Vagina (tissue), 2 donors: ENCODE measurements around the gene USP6NL. TPM values are rescaled to one million over a fixed set of nuclear protein-coding genes. Genes with fewer than 3 reads are reported as not detected.

ENCODE experiments used
- DNase-seq, 2 donors: peaks; one replicate each; pipeline ENCODE4 v3.0.0-alpha.2; 2017; ENCODE audit errors: extremely low spot score in 2 of 2
- H3K27ac ChIP-seq: fragments of 200-600 bp; sonication (generic); one replicate; pipeline ENCODE4 v1.5.1; 2019
- H3K27me3 ChIP-seq: fragments of 200-600 bp; sonication (generic); one replicate; pipeline ENCODE4 v1.5.1; 2019
- H3K36me3 ChIP-seq, 2 donors: fragments of 200-600 bp; sonication (generic); one replicate each; pipeline ENCODE4 v1.5.1; 2017 to 2019
- H3K4me1 ChIP-seq: fragments of 200-600 bp; sonication (generic); one replicate; pipeline ENCODE4 v1.5.1; 2019
- H3K4me3 ChIP-seq, 2 donors: fragments of 200-600 bp; sonication (generic); 1 replicate in 1 of 2; 2 replicates in 1 of 2; pipeline ENCODE4 v1.5.1; 2016 to 2019
- H3K9me3 ChIP-seq: fragments of 200-600 bp; sonication (generic); one replicate; pipeline ENCODE4 v1.5.1; 2019
- POLR2A ChIP-seq, 2 donors: fragments of 450-650 bp; IDR thresholded peaks; one replicate each; pipeline ENCODE4 v1.6.1; 2017; ENCODE audit warnings: antibody characterized with exemption in 2 of 2, mild to moderate bottlenecking in 2 of 2, moderate library complexity in 2 of 2
- POLR2AphosphoS5 ChIP-seq, 2 donors: sonication (generic); formaldehyde crosslinking; IDR thresholded peaks; one replicate each; pipeline ENCODE4 v1.9.0; 2017; ENCODE audit warnings: antibody characterized with exemption in 2 of 2, mild to moderate bottlenecking in 2 of 2, low read depth in 1 of 2; ENCODE audit not compliant: insufficient read depth in 1 of 2
- intact Hi-C: fragments of 100-400 bp; cut with DNase I; formaldehyde crosslinking; loops from one replicate; pipeline ENCODE4 v1.15.1; 2023
- total RNA-seq: library from RNA; depleted of rRNA; stranded (reverse); fragments of >200 nt; gene quantifications from one replicate; pipeline ENCODE4 v1.2.3, GENCODE V29; 2016
- TF ChIP-seq, protein P1 (sequence below), 3 experiments: fragments of 450-650 bp in 2 of 3; fragments of 200-600 bp in 1 of 3; sonication (generic) in 1 of 3; IDR thresholded peaks; one replicate each; pipeline ENCODE4 v1.5.1; 2017 to 2019; ENCODE audit warnings: antibody characterized with exemption in 3 of 3, mild to moderate bottlenecking in 2 of 3, moderate library complexity in 2 of 3

USP6NL gene
- total RNA-seq, 1 donor from 2014 or later: 23.3 TPM

DNA sequence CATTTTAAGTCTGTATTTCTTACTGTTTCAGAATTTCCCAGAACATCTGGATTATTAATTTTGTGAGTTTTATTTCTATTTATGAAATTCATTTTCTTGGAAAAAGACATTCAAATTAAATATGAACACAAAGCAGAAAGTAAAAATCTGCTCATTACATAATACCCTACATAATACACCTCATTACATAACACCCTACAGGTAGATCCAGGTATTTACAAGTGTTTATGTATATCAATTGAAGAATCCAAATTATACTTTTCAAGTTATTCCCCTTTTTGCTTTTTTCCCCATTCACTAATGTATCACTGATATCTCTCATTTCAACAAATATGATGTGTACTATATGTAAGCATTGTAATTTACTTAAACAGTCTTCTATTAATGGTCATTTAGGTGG lies 129.1 kb downstream of the USP6NL start:
- Histone ChIP-seq H3K27ac (no peak overlapping the region), H3K27me3 (no peaks in the 10 kb centered on the region), H3K36me3 (no peaks in the 10 kb centered on the region), H3K4me3 (no peak overlapping the region), H3K9me3 (no peaks in the 10 kb centered on the region), H3K4me1 (no peaks in the 10 kb centered on the region)
- DNase-seq: no peak
- intact Hi-C loops: no loop called here
- TF ChIP-seq, protein P1, sequence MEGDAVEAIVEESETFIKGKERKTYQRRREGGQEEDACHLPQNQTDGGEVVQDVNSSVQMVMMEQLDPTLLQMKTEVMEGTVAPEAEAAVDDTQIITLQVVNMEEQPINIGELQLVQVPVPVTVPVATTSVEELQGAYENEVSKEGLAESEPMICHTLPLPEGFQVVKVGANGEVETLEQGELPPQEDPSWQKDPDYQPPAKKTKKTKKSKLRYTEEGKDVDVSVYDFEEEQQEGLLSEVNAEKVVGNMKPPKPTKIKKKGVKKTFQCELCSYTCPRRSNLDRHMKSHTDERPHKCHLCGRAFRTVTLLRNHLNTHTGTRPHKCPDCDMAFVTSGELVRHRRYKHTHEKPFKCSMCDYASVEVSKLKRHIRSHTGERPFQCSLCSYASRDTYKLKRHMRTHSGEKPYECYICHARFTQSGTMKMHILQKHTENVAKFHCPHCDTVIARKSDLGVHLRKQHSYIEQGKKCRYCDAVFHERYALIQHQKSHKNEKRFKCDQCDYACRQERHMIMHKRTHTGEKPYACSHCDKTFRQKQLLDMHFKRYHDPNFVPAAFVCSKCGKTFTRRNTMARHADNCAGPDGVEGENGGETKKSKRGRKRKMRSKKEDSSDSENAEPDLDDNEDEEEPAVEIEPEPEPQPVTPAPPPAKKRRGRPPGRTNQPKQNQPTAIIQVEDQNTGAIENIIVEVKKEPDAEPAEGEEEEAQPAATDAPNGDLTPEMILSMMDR (IDR thresholded peaks at IDR 0.05): no peak
- no peak for TF ChIP-seq POLR2A (IDR thresholded peaks at IDR 0.05)
- no peak for TF ChIP-seq POLR2AphosphoS5 (IDR thresholded peaks at IDR 0.05; ENCODE audit: insufficient read depth in 1 of 2, low read depth in 1 of 2)

DNA sequence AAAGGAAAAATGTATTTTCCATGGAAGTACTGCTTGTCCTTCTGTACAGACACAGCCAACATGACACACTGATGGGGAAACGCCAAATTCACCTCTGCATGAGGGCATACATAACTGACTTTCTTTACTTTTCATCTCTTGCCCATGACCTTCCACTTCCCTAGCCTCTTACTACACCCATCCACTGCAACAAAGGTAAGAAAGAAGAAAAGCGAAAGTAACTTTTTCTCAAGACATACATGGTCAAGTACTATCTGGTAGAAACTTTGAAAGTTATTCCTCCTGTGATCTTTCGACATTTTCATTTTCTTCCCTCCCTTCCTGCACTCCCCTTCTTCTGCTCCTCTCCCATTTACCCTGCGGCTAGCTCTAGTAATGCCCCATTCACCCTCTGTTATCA lies 130.8 kb downstream of the USP6NL start:
- DNase-seq: no peak
- Histone ChIP-seq H3K9me3 (no peaks in the 10 kb centered on the region), H3K27me3 (no peaks in the 10 kb centered on the region), H3K27ac (no peak overlapping the region), H3K4me3 (no peak overlapping the region), H3K4me1 (no peaks in the 10 kb centered on the region), H3K36me3 (no peaks in the 10 kb centered on the region)
- TF ChIP-seq, protein P1 (IDR thresholded peaks at IDR 0.05): no peak
- TF ChIP-seq POLR2AphosphoS5 (IDR thresholded peaks at IDR 0.05; ENCODE audit: insufficient read depth in 1 of 2, low read depth in 1 of 2): no peak
- TF ChIP-seq POLR2A (IDR thresholded peaks at IDR 0.05): no peak
- intact Hi-C loops: no loop called here

DNA sequence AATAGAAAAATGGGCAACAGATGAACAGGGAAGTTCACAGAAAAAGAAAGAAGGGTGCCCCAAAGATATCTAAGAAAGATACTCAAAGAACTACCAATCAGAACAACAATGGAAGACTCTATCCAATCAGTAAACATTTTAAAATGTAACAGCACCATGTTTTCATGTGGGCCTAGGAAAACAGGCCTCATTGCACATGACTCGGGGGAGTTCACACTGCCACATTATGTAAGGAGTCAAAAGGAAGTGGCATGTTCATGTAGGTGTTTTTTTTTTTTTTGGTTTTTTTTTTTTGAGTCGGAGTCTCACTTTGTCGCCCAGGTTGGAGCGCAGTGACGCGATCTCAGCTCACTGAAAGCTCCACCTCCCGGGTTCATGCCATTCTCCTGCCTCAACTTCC lies 132.2 kb downstream of the USP6NL start:
- Histone ChIP-seq H3K36me3 (no peaks in the 10 kb centered on the region), H3K27ac (no peak overlapping the region), H3K9me3 (no peaks in the 10 kb centered on the region), H3K4me3 (no peak overlapping the region), H3K4me1 (no peaks in the 10 kb centered on the region), H3K27me3 (no peaks in the 10 kb centered on the region)
- DNase-seq: no peak
- no peak for TF ChIP-seq POLR2A (IDR thresholded peaks at IDR 0.05)
- TF ChIP-seq POLR2AphosphoS5 (IDR thresholded peaks at IDR 0.05; ENCODE audit: insufficient read depth in 1 of 2, low read depth in 1 of 2): no peak
- TF ChIP-seq, protein P1 (IDR thresholded peaks at IDR 0.05): no peak
- intact Hi-C loops: no loop called here

DNA sequence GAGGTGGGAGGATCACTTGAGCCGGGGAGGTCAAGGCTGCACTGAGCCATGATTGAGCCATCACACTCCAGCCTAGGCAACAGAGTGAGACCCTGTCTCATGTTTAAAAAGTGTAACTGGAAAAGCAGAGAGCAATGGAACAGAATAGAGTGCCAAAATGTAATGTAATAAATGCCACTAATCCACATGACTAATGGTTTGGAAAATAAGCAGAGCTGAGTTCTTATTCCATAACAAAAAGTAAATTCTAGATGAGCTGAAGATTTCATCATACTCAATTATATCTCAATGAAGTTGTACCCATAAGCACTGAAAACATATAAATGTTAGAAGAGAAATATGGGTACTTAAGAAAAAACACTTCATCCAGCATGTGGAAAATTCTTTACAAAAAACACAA lies 132.6 kb downstream of the USP6NL start:
- no peaks in the 10 kb centered on the region for H3K4me1 ChIP-seq
- H3K36me3 ChIP-seq: no peaks in the 10 kb centered on the region
- intact Hi-C loops: no loop called here
- no peak overlapping the region for H3K4me3 ChIP-seq
- H3K9me3 ChIP-seq: no peaks in the 10 kb centered on the region
- no peak overlapping the region for H3K27ac ChIP-seq
- no peak for TF ChIP-seq POLR2A (IDR thresholded peaks at IDR 0.05)
- TF ChIP-seq, protein P1 (IDR thresholded peaks at IDR 0.05): no peak
- no peak for TF ChIP-seq POLR2AphosphoS5 (IDR thresholded peaks at IDR 0.05; ENCODE audit: insufficient read depth in 1 of 2, low read depth in 1 of 2)
- DNase-seq: no peak
- H3K27me3 ChIP-seq: no peaks in the 10 kb centered on the region

DNA sequence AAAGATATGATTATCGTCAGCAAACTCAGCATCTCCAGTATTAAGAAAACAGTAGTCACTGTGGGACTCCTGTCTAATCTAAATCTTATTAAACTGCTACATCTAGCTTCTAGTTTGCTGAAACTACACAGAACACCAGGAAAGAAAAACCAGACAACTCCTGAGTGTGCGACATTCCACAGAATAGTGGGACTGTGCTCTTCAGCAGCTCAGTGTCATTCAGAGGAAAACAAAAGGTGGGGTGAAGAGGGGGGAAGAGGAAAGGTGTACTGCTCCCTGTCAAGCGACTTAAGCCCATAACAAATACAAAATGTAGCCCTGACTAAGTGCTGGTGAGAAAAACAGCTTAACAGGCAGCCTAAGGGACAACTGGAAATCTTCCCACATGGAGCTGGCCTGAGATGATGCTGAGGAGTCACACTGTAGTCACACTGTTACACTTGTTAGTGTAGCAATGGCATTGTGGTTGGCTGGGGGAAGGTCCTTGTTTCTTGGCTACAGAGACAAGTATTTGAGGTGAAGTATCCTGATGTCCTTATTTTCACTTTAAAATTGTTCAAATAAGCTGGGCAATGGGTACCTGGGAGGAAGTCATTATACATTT lies 135.5 kb downstream of the USP6NL start:
- Histone ChIP-seq H3K27me3 (no peaks in the 10 kb centered on the region), H3K9me3 (no peaks in the 10 kb centered on the region), H3K36me3 (no peaks in the 10 kb centered on the region), H3K27ac (no peak overlapping the region), H3K4me3 (no peak overlapping the region), H3K4me1 (no peaks in the 10 kb centered on the region)
- intact Hi-C loops: no loop called here
- DNase-seq: no peak
- TF ChIP-seq POLR2A (IDR thresholded peaks at IDR 0.05) (no peak), POLR2AphosphoS5 (IDR thresholded peaks at IDR 0.05; ENCODE audit: insufficient read depth in 1 of 2, low read depth in 1 of 2) (no peak)
- TF ChIP-seq, protein P1 (IDR thresholded peaks at IDR 0.05): no peak
